Glutamatergic neuron (in vitro differentiated cells): ENCODE measurements around the gene SCAP. TPM values are rescaled to one million over a fixed set of nuclear protein-coding genes. Genes with fewer than 3 reads are reported as not detected.

Source experiments
- DNase-seq: peaks from one replicate; pipeline ENCODE4 v3.0.0; 2022
- H3K27ac Mint-ChIP-seq: one replicate; pipeline ENCODE4 v1.8.0; 2020; ENCODE audit warnings: mild to moderate bottlenecking, mixed read lengths, inconsistent platforms; ENCODE audit not compliant: unreplicated experiment
- H3K27me3 Mint-ChIP-seq: one replicate; pipeline ENCODE4 v1.8.0; 2020; ENCODE audit warnings: mild to moderate bottlenecking, moderate library complexity, mixed read lengths, inconsistent platforms; ENCODE audit not compliant: unreplicated experiment
- H3K36me3 Mint-ChIP-seq: one replicate; pipeline ENCODE4 v1.8.0; 2020; ENCODE audit warnings: mild to moderate bottlenecking, mixed read lengths, inconsistent platforms; ENCODE audit not compliant: unreplicated experiment
- H3K4me1 Mint-ChIP-seq: one replicate; pipeline ENCODE4 v1.8.0; 2020; ENCODE audit warnings: mild to moderate bottlenecking, low read depth, mixed read lengths, inconsistent platforms; ENCODE audit not compliant: unreplicated experiment
- H3K4me3 Mint-ChIP-seq: one replicate; pipeline ENCODE4 v1.8.0; 2020; ENCODE audit warnings: mild to moderate bottlenecking, mixed read lengths, inconsistent platforms; ENCODE audit not compliant: unreplicated experiment
- H3K9me3 Mint-ChIP-seq: one replicate; pipeline ENCODE4 v1.8.0; 2020; ENCODE audit warnings: mild to moderate bottlenecking, moderate library complexity, mixed read lengths, inconsistent platforms; ENCODE audit not compliant: unreplicated experiment
- total RNA-seq: library from RNA; stranded (reverse); fragmentation: NEBNext Ultra II Directional; extraction: Animal tissue kit (Norgen Biotek cat#: 25700); gene quantifications from one replicate; pipeline ENCODE4 v1.2.1, GENCODE V29; 2021; ENCODE audit not compliant: unreplicated experiment
- TF ChIP-seq, protein P1 (sequence below): fragments of 200-600 bp; sonication (generic); IDR thresholded peaks from one replicate; pipeline ENCODE4 v1.5.0; 2021; ENCODE audit not compliant: partially characterized antibody, unreplicated experiment

The SCAP gene
- total RNA-seq, 1 donor from 2014 or later: 82.7 TPM

DNA sequence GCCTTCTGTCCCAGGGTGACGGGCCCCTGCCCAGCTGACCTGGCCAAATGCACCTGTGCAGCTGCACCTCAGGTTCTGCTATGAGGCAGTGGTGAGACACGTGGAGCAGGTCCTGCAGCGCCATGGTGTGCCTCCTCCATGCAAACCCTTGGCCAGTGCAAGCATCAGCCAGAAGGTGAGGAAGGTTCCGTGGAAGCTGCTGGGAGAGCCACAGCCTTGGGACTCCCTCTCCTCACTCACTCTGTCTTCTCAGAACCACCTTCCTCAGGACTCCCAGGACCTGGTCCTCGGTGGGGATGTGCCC lies 63.3 kb downstream of the SCAP start:
- H3K27me3 Mint-ChIP-seq: peaks cover 10% of the 10 kb centered on the region
- no peak overlapping the region for H3K4me3 Mint-ChIP-seq

DNA sequence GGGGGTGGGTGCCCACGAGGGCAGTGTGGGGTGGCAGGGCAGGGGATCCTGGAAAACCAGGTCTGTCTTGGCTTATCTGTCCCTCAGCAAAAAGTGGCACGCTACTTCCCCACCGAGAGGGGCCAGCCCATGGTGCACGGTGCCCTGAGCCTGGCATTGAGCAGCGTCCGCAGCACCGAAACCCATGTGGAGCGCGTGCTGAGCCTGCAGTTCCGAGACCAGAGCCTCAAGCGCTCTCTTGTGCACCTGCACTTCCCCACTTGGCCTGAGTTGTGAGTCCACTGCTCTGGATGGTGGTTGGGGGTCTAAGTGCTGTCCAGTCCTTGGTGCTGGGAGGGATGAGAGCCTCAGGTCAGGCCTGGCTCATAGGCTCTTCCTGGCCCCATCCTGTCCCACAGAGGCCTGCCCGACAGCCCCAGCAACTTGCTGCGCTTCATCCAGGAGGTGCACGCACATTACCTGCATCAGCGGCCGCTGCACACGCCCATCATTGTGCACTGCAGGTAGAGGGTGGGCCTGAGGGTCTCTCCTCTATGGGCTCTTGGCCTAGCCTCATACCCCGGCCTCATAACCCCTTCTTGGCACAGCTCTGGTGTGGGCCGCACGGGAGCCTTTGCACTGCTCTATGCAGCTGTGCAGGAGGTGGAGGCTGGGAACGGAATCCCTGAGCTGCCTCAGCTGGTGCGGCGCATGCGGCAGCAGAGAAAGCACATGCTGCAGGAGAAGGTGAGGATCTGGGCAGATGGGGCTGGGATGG lies 63.9 kb downstream of the SCAP start:
- no peak for DNase-seq
- TF ChIP-seq, protein P1, sequence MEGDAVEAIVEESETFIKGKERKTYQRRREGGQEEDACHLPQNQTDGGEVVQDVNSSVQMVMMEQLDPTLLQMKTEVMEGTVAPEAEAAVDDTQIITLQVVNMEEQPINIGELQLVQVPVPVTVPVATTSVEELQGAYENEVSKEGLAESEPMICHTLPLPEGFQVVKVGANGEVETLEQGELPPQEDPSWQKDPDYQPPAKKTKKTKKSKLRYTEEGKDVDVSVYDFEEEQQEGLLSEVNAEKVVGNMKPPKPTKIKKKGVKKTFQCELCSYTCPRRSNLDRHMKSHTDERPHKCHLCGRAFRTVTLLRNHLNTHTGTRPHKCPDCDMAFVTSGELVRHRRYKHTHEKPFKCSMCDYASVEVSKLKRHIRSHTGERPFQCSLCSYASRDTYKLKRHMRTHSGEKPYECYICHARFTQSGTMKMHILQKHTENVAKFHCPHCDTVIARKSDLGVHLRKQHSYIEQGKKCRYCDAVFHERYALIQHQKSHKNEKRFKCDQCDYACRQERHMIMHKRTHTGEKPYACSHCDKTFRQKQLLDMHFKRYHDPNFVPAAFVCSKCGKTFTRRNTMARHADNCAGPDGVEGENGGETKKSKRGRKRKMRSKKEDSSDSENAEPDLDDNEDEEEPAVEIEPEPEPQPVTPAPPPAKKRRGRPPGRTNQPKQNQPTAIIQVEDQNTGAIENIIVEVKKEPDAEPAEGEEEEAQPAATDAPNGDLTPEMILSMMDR: no peak
- no peak overlapping the region for H3K4me3 Mint-ChIP-seq
- H3K27ac Mint-ChIP-seq: no peak overlapping the region
- peaks cover 10% of the 10 kb centered on the region for H3K27me3 Mint-ChIP-seq
- peaks cover 8% of the 10 kb centered on the region for H3K4me1 Mint-ChIP-seq
- peaks cover 16% of the 10 kb centered on the region for H3K9me3 Mint-ChIP-seq
- no peaks in the 10 kb centered on the region for H3K36me3 Mint-ChIP-seq

More for the DNA sequence above, 63.3 kb downstream of the SCAP start:
- H3K4me1 Mint-ChIP-seq: peaks cover 8% of the 10 kb centered on the region
- DNase-seq: no peak
- H3K36me3 Mint-ChIP-seq: no peaks in the 10 kb centered on the region
- peaks cover 16% of the 10 kb centered on the region for H3K9me3 Mint-ChIP-seq
- no peak overlapping the region for H3K27ac Mint-ChIP-seq
- TF ChIP-seq, protein P1: no peak

DNA sequence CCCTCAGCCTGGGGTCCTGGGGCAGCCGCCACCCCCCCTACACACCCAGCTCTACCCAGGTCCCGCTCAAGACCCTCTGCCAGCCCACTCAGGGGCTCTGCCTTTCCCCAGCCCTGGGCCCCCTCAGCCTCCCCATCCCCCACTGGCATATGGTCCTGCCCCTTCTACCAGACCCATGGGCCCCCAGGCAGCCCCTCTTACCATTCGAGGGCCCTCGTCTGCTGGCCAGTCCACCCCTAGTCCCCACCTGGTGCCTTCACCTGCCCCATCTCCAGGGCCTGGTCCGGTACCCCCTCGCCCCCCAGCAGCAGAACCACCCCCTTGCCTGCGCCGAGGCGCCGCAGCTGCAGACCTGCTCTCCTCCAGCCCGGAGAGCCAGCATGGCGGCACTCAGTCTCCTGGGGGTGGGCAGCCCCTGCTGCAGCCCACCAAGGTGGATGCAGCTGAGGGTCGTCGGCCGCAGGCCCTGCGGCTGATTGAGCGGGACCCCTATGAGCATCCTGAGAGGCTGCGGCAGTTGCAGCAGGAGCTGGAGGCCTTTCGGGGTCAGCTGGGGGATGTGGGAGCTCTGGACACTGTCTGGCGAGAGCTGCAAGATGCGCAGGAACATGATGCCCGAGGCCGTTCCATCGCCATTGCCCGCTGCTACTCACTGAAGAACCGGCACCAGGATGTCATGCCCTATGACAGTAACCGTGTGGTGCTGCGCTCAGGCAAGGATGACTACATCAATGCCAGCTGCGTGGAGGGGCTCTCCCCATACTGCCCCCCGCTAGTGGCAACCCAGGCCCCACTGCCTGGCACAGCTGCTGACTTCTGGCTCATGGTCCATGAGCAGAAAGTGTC lies 64.7 kb downstream of the SCAP start:
- peaks cover 13% of the 10 kb centered on the region for H3K9me3 Mint-ChIP-seq
- H3K4me1 Mint-ChIP-seq: peaks cover 8% of the 10 kb centered on the region
- H3K4me3 Mint-ChIP-seq: no peak overlapping the region
- no peaks in the 10 kb centered on the region for H3K36me3 Mint-ChIP-seq
- DNase-seq: no peak
- peaks cover 8% of the 10 kb centered on the region for H3K27me3 Mint-ChIP-seq
- no peak overlapping the region for H3K27ac Mint-ChIP-seq
- TF ChIP-seq, protein P1: no peak

DNA sequence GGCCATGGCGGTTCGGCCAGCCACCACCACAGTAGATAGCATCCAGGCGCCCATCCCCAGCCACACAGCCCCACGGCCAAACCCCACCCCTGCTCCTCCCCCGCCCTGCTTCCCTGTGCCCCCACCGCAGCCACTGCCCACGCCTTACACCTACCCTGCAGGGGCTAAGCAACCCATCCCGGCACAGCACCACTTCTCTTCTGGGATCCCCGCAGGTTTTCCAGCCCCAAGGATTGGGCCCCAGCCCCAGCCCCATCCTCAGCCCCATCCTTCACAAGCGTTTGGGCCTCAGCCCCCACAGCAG lies 65.4 kb downstream of the SCAP start:
- no peak for DNase-seq
- Mint-ChIP-seq H3K27me3 (peaks cover 6% of the 10 kb centered on the region), H3K36me3 (no peaks in the 10 kb centered on the region), H3K4me1 (peaks cover 5% of the 10 kb centered on the region), H3K9me3 (peaks cover 10% of the 10 kb centered on the region), H3K27ac (no peak overlapping the region), H3K4me3 (no peak overlapping the region)
- TF ChIP-seq, protein P1: no peak
